ENCODE results near the gene PDGFD. TPM values are rescaled to one million over a fixed set of nuclear protein-coding genes. Genes with fewer than 3 reads are reported as not detected.

Gene PDGFD
- polyA plus RNA-seq, 4 donors = 29.8 to 34.9 (median 31.4) TPM

- DNase-seq (ENCODE audit: low read depth in 4 of 4, low spot score in 3 of 4) = no peak
Measured at GRCh38 chr11:104146421-104146820, 17.5 kb downstream of the PDGFD start.

- no peak for DNase-seq (ENCODE audit: low read depth in 4 of 4, low spot score in 3 of 4)
Measured at GRCh38 chr11:104145062-104145461, 18.9 kb downstream of the PDGFD start.

GRCh38 chr11:104142698-104143097 lies 21.2 kb downstream of the PDGFD start:
- DNase-seq (ENCODE audit: low read depth in 4 of 4, low spot score in 3 of 4) = no peak

- no peak for DNase-seq (ENCODE audit: low read depth in 4 of 4, low spot score in 3 of 4)
Measured at GRCh38 chr11:104136861-104137260, 27.1 kb downstream of the PDGFD start.

GRCh38 chr11:104134745-104135144 lies 29.2 kb downstream of the PDGFD start:
- no peak for DNase-seq (ENCODE audit: low read depth in 4 of 4, low spot score in 3 of 4)

GRCh38 chr11:104130161-104130560 lies 33.8 kb downstream of the PDGFD start:
- no peak for DNase-seq (ENCODE audit: low read depth in 4 of 4, low spot score in 3 of 4)

- DNase-seq (ENCODE audit: low read depth in 4 of 4, low spot score in 3 of 4) = no peak
Measured at GRCh38 chr11:104129145-104129544, 34.8 kb downstream of the PDGFD start.

- no peak for DNase-seq (ENCODE audit: low read depth in 4 of 4, low spot score in 3 of 4)
Measured at GRCh38 chr11:104127828-104128227, 36.1 kb downstream of the PDGFD start.

DNA sequence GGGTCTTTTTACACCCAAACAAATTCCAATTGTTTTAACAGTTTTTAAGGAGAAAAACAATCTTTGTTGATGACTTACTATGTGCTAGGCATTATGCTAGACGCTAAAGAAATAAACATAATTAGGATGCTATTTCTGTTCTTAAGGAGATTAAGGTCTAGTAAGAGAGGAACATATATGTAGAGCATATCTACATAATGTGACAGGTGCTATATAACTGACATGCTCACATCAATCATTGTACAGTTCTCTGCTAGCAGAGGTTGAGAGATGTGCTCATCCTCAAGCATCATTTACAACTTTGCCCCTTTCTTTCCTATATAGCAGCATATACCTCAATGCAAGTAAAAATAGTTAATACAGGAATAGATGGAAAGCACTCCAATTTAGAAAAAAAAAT lies 37.5 kb downstream of the PDGFD start:
- DNase-seq (ENCODE audit: low read depth in 4 of 4, low spot score in 3 of 4) = no peak

DNA sequence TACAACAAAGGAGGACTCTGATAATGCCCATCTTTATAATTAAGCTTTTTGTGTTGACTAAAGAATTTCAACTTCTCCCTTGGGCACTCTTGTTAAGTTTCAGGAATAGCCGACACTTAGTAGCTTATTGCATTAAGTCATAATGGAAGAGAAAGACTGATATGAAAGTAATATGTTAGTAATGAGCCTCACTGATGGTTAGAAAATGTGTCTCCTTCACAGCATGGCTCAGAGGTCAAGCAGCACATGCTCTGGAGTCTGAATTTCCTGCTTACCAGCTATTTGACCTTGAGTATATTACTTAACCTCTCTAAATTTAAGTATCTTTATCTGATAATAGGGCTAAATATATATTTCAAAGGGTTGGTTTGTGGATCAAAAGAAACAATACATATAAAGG lies 39.0 kb downstream of the PDGFD start:
- no peak for DNase-seq (ENCODE audit: low read depth in 4 of 4, low spot score in 3 of 4)

- DNase-seq (ENCODE audit: low read depth in 4 of 4, low spot score in 3 of 4) = no peak
Measured at GRCh38 chr11:104122836-104123235, 41.1 kb downstream of the PDGFD start.

- no peak for DNase-seq (ENCODE audit: low read depth in 4 of 4, low spot score in 3 of 4)
Measured at GRCh38 chr11:104122011-104122635, 41.8 kb downstream of the PDGFD start.

GRCh38 chr11:104120493-104121137 lies 43.3 kb downstream of the PDGFD start:
- DNase-seq (ENCODE audit: low read depth in 4 of 4, low spot score in 3 of 4) = no peak

GRCh38 chr11:104118105-104118744 lies 45.7 kb downstream of the PDGFD start:
- DNase-seq (ENCODE audit: low read depth in 4 of 4, low spot score in 3 of 4) = no peak

- no peak for DNase-seq (ENCODE audit: low read depth in 4 of 4, low spot score in 3 of 4)
Measured at GRCh38 chr11:104113541-104113940, 50.4 kb downstream of the PDGFD start.

- no peak for DNase-seq (ENCODE audit: low read depth in 4 of 4, low spot score in 3 of 4)
Measured at GRCh38 chr11:104106136-104106754, 57.7 kb downstream of the PDGFD start.

GRCh38 chr11:104105155-104105554 lies 58.8 kb downstream of the PDGFD start:
- DNase-seq (ENCODE audit: low read depth in 4 of 4, low spot score in 3 of 4) = no peak

- no peak for DNase-seq (ENCODE audit: low read depth in 4 of 4, low spot score in 3 of 4)
Measured at GRCh38 chr11:104104664-104105063, 59.3 kb downstream of the PDGFD start.

GRCh38 chr11:104104201-104104600 lies 59.7 kb downstream of the PDGFD start:
- DNase-seq (ENCODE audit: low read depth in 4 of 4, low spot score in 3 of 4) = no peak

- DNase-seq (ENCODE audit: low read depth in 4 of 4, low spot score in 3 of 4) = no peak
Measured at GRCh38 chr11:104098555-104098954, 65.4 kb downstream of the PDGFD start.

GRCh38 chr11:104098132-104098531 lies 65.8 kb downstream of the PDGFD start:
- DNase-seq (ENCODE audit: low read depth in 4 of 4, low spot score in 3 of 4) = no peak

GRCh38 chr11:104096900-104097299 lies 67.0 kb downstream of the PDGFD start:
- DNase-seq (ENCODE audit: low read depth in 4 of 4, low spot score in 3 of 4) = no peak
